Erythroblast (primary cell): Measurements from ENCODE around the gene TSPO.

Source experiments
- DNase-seq, 2 experiments: peaks; one replicate each; lab custom pipeline; 2025; lab: John Stamatoyannopoulos, UW
- GATA1 ChIP-seq: IDR thresholded peaks from 2 replicates; pipeline ENCODE4 v1.6.1; 2011; ENCODE audit warnings: low read depth, mild to moderate bottlenecking, control low read depth, low read length, moderate library complexity
- POLR2A ChIP-seq: IDR thresholded peaks from 2 replicates; pipeline ENCODE4 v1.6.1; 2011; ENCODE audit warnings: mild to moderate bottlenecking, low read length

Gene TSPO

DNA sequence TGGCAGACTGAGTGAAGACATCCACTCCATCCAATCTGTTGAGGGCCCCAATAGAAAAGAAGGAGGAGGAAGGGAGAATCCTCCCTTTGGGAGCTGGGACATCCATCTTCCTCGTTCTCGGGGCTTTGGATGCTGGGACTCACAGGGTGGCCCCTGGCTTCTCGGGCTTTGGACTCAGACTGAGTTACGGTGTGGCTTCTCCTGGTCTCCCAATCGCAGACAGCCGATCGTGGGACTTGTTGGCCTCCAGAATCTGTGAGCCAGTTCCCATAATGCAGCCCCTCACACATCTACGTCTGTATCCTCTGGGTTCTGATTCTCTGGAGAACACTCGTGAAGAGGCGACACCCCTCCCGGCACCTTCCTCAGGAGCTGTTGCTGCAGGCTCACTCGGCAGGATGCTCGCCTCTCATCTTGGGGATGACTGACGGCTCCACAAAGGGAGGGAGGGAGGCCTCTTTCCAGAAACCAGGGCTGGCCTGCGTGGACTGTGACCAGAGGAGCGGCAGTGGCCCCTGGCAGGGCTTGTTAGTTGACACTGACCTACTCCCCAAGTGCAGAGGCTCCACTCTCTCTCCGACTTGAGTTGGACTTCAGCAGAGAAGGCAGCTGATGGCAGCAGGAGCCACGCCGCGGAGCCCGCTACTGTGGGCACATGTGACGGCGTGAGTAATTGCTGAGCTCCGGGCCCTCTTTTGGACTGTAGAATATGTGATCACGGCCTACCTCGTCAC lies 50.3 kb downstream of the TSPO start:
- DNase-seq, result no peak
- TF ChIP-seq GATA1 (no peak), POLR2A (no peak)

- TF ChIP-seq GATA1 (no peak), POLR2A (no peak)
- no peak for DNase-seq
These were observed 51.0 kb downstream of the TSPO start for GRCh38 chr22:43202326-43202725.

- TF ChIP-seq POLR2A, result no peak
- DNase-seq, result no peak
These were observed 51.5 kb downstream of the TSPO start for GRCh38 chr22:43202756-43203410.

DNA sequence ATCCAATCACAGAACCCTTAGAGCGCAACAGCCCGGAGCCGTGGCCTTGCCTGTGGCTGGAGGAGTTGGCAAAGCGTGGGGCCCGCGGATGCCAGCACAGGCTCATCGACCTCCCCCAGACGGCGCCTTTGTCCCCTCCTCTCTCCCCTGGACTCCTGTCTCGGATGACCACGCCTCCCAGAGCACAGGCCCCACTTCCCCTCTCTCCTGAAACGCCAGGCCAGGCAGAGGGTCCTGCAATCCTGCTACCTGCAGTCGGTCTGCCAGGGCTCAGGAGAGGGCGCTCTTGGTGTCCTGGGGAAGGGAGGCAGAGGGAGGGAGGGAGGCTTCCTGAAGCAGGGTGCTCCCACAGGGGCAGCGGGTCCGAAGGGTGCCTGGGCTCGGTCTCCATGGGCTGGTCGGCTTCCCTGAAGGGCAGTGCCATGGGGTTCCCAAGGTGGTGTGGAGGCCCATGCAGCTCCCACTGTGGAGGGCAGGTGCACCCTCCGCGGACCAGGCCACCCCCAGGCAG lies 52.2 kb downstream of the TSPO start:
- no peak for DNase-seq
- TF ChIP-seq GATA1, result no peak
- no peak for TF ChIP-seq POLR2A

- no peak for DNase-seq
- no peak for TF ChIP-seq POLR2A
- TF ChIP-seq GATA1, result no peak
These were observed 53.9 kb downstream of the TSPO start for GRCh38 chr22:43205261-43205691.

DNA sequence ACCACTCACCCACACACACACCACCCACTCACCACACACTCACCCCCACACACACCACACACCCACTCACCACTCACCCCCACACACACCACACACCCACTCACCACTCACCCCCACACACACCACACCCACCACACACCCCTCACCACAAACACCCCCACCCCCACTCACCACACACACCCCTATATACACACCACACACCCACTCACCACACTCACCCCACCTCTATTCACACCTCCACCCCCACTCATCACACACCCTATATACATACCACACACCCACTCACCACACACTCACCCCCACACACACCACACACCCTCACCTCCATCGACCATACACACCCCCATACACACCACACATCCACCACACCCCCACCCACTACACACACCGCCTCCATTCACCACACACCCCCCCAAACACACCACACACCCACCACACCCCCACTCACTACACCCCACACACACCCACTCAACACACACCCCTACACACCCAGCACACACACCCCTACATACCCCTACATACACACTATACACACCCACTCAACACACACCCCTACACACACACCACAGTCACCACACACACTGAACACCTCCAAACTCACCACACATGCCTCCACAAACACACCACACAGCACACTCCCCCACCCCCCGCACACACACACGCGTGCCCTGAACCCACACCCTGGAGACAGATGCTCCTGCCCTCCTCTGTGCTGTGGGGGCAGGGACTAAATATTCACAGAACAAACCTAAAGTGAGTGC lies 54.6 kb downstream of the TSPO start:
- no peak for DNase-seq
- TF ChIP-seq GATA1 (no peak), POLR2A (no peak)

DNA sequence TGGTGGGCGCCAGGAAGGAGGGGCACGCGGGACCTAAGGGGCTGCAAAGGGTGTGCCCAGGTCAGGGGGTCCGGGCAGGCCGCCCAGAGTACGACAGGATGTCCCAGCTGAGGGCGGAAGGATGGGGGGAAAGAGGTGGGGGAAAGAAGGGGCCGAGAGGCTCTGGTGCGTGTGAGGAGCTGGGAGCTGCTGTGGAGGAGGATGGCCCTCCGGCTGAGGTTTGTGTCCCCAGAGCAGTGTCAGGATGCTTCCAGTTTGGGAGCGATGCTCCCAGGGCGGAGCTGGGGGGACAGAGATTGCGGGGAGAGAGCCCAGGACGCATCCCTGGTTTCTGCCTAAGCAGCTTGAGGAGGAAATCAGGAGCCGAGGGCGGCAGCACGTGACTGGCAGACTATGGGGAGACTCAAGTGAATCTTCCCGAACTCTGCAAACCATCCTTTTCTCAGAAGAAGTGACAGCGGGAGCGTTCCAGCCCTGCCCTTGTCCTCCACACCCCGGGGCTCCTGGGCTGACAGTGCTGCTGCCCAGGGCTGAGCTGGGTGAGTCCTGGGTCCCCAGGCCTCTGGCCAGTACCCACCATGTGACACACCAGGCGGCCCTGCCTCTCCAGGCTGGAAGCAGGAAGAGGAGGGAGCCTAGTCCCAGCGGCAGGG lies 55.3 kb downstream of the TSPO start:
- no peak for TF ChIP-seq GATA1
- no peak for TF ChIP-seq POLR2A
- no peak for DNase-seq

DNA sequence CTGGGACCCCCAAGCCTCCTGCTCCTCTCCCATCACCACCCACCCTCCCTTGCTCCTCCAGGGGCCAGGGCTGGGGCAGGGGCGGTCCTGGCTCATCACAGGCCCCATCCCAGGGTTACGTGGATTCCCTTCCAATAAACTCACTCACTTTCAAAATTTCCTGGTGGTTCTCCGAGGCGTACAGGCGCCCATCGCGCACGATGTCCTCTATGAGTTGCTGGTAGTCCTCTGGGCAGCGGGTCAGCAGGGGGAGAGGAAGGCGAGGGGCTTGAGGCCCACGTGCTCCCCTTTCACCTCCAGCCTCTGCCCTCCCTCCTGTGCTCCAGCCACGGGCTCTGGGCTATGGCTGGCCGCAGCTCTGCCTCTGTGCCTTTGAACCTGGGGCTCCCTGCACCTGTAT lies 56.0 kb downstream of the TSPO start:
- no peak for DNase-seq
- TF ChIP-seq GATA1, result no peak
- TF ChIP-seq POLR2A, result no peak

DNA sequence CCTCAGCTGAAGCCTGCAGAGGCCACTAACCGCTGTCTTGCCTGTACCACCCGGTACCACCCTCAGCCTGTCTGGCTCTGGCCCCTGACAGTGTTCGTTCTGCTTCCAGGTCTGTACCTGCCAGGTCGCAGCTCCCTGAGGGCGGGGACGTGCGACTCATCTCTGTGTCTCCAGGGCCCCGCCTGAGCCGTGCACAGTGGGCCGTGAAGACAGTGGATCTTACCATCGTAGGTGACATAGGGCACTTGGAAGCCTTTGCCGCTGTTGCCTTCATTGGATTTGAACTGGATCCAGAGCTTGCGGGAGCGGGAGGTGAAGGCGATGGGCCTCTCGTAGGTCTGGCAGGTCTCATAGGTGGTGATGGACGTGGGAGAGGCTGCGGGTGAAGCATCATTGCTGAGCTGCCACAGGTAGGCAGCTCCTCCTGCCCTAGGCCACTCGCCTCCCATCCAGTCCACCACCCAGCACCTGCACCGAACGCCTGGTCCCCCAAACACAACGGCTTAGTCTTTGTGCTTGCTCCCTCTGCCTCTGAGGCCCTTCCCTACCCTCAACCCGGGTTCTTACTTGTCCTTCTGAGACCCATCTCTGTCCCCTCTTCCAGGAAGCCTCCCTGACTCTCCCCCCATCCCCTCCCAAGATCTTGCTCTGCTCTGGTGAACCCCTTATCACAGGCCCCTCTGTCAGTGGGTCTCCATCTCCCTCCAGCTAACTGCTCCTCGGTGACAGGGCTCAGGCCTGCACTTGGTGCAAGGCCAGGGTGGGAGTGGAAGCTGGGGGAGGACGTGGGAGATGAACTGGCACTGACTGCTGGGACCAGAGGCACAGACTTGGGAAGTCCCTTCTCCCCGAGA lies 56.7 kb downstream of the TSPO start:
- no peak for DNase-seq
- TF ChIP-seq GATA1 (no peak), POLR2A (no peak)

- no peak for DNase-seq
- TF ChIP-seq GATA1, result no peak
- no peak for TF ChIP-seq POLR2A
These were observed 57.6 kb downstream of the TSPO start for GRCh38 chr22:43208703-43209522.

DNA sequence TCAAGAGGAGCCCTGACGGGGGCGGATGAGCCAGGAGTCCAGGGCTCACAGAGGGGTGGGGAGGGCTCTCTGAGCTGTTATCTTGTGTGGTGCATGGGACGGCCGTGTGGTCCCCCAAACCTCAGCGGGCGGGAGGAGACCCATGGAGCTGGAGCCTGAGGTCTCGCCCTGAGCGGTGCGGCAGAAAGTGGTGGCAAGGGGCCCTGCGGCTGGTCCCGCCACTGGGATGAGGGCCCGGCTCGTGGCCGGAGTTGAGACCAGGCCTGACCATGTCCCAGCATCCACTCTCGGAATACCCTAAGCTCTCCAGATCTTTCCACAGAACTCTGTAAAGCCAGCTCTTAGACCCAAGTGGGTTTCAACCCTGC lies 58.1 kb downstream of the TSPO start:
- DNase-seq, result no peak
- TF ChIP-seq POLR2A, result no peak
- no peak for TF ChIP-seq GATA1

DNA sequence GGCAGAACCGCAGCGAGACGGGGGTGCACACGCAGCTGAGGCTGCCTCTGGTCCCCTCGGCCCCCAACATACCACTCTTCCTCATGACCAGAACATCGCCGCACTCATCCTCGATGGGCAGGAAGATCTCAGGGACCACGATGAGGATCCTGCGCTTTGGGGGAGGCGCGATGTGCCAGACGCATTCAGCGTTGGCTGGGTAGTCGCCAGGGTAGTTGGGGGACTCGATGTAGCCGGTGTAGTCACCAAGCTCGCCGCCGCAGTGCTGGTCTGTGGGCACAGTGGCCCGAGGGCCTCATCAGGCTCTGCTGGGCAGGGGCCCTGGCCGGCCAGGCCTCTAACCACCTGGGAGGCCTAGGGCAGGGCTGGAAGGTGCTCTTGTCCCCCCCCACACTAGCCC lies 58.6 kb downstream of the TSPO start:
- DNase-seq, result no peak
- no peak for TF ChIP-seq GATA1
- TF ChIP-seq POLR2A, result no peak
